Measurements from ENCODE around the gene TTC31.

- no peak for TF ChIP-seq CTCF (IDR thresholded peaks at IDR 0.05)
- TF ChIP-seq POLR2A (IDR thresholded peaks at IDR 0.05) = no peak
Observed at GRCh38 chr2:74499940-74500577, 17.2 kb downstream of the TTC31 start.

Data from lower leg skin (tissue), 3 donors.